Posterior cingulate gyrus (tissue), 11 donors: ENCODE results near the gene SEMA4A.
"Not testable (repeated sequence)": the region's sequence is repeated elsewhere in the genome, so short reads cannot be mapped to it uniquely, and the experiment has no call there.

Experiments
- DNase-seq, 10 donors: peaks; one replicate each; pipeline versions ENCODE4 v3.0.0 to v3.0.0-alpha.2; 2020 to 2021; ENCODE audit warnings: mixed read lengths in 3 of 10
- intact Hi-C: fragments of 100-400 bp; cut with DNase I; formaldehyde crosslinking; loops from one replicate; pipeline ENCODE4 v1.15.1; 2023

SEMA4A gene

DNA sequence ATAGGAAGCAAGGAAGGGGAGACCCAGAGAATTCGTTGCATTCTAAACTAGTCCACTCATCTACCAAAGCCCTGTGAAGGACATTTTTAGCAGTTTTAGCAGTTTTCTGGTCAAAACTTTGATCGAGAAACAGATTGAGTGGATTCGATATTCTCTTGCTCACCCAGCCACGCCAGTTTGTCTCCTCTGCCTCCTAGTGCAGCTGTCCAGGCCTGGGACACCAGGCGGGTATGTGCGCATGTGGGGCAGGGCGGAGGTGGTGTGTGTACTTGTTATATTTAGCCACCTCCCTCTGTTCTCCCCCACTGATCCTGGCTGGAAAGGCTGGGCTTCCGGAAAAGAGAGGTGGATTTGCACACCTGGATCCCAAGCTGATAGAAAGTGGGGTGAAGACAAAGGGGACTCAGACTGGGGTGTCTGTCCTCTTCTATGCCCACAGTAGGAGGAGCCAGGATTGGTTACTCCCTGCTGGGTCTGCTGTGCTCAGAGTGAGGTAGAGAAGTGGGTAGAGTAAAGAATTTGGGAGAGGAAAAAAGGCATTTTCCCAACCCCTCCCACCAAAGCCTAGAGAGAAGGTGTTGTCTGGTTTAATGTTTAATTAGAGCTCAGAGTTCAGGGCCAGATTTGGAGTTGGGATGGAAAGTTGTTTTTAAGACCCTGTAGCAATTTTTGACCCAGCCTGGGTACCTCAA, 35.1 kb upstream of the SEMA4A start:
- no peak for DNase-seq
- intact Hi-C loops: no loop called here

DNA sequence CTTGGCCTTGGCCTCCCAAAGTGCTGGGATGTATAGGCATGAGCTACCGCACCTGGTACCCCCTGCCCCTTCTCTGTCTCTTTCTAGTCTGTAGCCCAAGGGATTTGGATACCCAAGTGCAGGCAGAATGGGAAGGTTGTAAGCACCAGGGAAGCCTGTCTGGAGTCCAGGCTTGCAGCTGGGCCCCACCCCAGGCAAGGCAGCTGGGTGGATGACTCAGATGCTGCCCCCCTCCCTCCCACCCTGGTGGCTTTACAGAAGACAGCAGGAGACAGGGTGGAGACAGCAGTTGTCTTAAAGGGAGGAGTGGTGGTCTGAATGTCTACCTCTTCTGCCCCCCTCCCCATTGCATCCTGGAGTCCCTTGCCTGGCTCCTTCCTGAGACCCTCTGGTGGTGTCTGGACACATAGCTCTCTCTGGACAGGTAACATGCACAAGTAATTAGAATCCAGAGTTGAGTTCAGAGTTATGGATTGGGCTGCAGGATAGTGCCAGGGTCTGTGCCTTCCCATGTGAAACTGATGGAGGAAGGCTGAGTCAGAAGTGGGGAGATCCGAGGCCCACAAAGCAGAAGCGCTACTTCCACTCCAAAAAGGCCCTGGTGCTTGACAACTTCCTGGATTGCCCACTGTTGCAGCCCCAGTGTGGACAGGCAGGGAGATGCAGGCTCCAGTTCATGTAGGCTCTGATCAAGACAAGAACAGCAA, 33.7 kb upstream of the SEMA4A start:
- intact Hi-C loops: no loop called here
- peak in 2 of 10 donors; percentile 46 to 89 for DNase-seq

DNA sequence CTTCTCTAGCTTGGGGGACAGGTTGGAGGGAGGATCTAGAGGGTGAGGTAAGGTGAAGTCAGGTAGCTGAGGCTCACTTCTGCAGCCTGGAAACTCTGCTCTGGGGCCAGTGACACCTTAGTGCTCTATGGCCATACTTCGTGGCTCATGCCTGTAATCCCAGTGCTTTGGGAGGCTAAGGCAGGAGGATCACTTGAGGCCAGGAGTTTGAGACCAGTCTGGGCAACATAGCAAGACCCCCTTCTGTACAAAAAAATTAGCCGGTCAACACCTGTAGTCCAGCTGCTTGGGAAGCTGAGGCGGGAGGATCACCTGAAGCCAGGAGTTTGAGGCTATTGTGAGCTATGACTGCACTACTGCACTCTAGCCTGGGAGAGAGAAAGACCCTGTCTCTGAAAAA, 33.1 kb upstream of the SEMA4A start:
- no peak for DNase-seq
- intact Hi-C loops: no loop called here

DNA sequence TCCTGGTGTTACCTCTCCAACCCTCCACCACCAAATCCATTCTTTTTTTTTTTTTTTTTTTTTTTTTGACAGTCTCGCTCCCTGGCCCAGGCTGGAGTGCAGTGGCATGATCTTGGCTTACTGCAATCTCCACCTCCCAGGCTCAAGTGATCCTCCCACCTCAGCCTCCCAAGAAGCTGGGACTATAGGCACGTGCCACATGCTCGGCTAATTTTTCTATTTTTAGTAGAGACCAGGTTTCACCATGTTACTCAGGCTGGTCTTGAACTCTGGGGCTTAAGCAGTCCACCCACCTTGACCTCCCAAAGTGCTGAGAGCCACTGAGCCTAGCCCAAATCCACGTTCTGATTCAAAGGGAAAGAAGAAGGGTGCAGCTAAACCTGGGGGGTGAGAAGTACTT, 32.4 kb upstream of the SEMA4A start:
- DNase-seq: not testable (repeated sequence)

DNA sequence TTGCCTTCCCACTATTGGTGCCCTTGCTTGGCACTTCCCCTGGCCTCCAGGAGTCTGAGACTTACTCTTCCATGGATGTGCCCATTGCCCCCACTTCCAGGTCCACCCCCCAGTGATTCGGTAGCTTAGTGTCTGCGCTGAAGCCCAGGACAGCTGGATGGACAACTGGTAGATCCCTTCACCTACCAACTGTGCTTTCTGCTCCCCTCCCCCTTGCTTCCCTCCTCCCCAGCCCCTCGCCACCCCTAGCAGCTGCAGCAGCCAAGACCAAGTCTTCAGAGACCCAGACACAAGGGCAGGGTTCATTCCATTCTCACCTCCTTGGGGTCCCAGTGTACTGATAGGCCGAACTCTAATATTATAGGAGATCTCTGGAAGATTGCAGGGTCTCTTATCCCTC, 31.9 kb upstream of the SEMA4A start:
- intact Hi-C loops: no loop called here

More for the DNA sequence above, 32.4 kb upstream of the SEMA4A start:
- intact Hi-C loops: not testable (repeated sequence)

DNA sequence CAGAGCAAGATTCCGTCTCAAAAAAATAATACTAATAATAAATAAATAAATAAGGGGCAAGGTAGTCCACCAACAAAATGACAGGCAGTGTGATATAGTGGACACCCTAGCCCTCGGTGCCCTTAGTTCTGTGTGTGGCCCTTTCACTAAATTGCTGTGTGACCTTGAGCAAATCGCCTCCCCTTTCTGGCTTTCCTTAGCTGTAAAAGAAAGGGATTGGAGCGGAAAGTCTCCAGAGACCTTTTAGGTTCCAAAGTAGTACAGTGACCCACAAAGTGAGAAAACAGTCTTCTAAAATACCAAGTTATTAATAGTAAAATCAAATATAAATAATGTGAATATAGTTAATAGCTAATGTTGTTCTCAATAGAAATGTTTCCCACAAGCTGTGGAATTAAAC, 31.3 kb upstream of the SEMA4A start:
- intact Hi-C loops: no loop called here
- no peak for DNase-seq

More for the DNA sequence above, 31.9 kb upstream of the SEMA4A start:
- DNase-seq: no peak

DNA sequence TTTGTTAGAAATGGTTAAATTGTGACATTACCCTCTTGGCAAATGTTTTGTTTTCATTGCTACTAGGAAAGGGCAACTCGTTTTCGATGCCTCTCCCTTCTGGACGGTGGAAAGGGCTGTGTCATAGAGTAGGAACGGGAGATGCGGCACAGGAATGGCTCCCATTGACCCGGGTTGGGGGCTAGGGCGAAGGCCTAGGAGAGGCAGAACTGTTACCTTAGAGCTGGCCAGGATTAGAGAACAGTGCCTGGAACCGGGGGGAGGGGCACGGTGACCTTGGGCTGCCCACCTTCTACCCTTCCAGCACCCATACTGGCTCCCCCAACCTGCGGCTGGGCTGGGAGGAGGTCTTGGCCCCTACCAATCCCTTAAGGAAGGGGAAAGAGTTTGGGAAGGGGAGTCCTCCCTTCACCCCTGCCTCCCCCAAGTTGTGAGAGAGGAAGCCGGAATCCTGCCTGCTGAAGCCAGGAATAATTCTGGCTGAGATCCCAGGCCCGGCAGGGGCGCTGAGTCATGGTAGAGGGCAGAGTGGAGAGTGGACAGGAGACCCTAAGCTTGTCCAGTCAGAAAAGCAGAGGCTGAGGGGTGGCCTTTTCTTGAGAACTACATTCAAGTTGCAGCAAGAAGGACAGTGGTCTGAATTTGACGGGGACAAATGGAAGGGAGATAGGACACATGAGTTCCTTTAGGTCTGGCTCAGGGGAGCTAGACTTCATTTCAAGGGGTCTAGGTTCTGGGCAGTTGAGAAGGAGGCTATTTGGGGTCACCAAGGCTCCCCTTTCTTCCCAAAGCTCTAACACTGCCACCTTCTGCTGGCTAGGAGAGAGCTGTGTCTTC, 30.6 kb upstream of the SEMA4A start:
- DNase-seq: peak in 5 of 10 donors; percentile 63 to 90 (median 66)
- intact Hi-C loops: no loop called here

DNA sequence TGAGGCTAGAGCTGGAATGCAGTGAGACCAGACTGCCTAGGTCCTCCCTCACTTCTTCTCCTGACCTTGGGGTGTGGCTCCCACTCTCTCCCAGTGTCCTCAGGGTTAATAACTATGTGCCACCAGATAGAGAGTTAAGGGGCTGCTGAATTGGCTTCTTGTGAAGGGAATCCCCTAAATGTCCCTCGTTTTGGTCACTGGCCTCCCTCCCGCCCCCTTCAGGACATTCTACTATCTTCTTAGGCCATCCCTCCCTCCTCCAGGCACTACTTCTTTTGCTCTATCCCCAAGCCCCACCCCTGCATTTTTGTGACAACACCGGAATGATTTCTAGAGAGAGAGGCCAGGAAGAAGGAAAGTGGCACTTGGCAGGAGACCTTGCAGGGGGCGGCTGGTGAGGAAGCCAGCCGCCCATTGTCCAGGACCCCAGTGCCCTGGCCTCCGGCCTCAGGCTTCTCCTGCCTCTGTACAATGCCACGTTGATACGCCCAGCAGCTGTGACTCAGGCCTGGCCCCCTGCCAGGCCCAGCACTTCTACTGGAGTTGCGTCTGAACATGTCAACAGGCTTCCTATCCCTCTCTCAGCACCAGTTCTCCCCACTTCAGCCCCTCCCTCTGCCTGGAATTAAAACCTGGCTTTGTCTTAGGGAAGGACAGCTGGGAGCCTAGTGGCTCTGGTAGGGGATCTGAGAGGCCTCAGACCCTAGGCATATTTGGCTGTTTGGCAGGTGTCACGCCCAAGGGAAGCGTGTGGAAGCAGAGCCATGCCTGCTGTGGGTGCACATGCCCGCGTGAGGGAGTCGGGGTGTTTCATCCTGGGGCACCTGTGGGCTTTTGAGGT, 29.8 kb upstream of the SEMA4A start:
- DNase-seq: peak; percentile 81 to 99 (median 90)
- intact Hi-C loops: no loop called here

DNA sequence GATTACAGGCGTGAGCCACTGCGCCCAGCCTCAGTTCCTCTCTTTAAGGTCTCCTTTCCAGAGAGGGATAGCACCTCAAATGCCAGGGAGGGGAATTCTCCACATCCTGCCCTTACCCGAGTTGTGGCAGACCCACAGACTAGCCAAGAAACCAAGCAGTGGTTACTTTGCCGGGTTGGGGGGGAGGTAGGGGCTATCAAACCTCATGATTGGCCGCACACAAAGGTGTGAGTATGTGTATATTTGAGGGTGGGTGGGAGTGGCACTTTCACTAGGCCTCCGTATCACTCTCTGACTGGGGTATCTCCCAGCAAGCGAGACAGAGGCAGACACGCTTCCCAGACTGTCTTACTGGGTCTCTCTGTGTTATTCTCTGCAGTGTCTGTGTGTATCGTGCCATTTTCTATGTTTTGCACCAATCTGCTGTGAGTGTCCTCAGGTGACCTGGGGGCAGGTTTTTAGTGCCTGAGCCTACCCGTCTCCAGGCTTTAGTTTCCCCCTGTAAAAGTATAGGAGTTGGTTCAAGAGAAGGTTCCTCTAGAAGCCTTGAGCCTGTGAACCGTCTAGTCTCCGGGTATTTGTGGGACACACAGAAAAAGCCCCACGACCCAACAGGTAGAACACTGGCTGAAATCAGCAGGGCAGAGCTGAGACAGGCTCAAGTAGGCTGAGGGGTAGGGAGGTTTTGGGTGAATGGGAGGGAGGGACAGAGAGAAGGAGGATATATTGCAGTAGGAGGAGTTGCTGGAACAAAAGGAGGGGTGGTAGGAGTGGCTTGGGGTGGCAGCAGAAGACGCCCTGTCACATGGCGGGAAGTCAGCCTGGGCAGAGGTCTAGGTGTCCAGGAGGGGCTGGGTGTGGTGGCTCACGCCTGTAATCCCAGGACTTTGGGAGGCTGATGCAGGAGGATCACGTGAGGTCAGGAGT, 28.6 kb upstream of the SEMA4A start:
- intact Hi-C loops: no loop called here
- DNase-seq: no peak

DNA sequence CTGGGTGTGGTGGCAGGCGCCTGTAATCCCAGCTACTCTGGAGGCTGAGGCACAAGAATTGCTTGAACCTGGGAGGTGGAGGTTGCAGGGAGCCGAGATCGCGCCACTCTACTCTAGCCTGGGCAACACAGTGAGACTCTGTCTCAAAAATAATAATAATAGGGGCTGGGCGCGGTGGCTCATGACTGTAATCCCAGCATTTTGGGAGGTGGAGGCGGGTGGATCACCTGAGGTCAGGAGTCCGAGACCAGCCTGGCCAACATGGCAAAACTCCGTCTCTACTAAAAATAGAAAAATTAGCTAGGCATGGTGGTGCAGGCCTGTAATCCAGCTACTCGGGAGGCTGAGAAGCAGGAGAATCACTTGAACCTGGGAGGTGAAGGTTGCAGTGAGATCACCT, 27.8 kb upstream of the SEMA4A start:
- intact Hi-C loops, DNase-seq: not testable (repeated sequence)

DNA sequence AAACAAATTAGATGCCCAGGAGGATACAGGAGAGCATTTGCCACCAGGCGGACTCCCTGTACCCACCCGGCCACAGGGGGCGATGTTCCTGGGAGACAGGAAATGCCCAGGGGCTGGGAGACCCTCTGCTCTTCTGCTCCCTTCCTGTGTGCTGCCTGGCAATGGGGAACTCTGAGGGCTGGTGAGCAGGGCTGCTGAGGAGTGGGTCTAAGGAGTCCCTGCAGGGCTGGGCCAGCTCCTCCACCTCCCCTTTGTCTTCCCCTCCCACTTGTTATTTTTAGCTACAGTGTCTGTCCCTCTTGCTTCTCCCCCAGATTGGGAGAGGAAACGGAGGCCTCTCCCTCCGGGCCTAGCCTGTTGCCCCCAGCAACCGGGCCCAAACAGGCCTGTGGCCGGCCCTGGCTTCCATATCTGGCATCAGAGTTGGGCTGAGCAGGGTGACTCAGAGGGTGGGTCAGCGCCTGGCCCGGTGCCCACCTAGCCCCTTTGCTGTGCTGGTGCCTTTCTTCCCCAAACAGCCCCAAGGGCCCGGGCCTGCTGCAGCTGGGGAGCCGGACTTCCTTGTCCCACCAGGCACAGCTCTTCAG, 27.2 kb upstream of the SEMA4A start:
- intact Hi-C loops: no loop called here
- peak in 2 of 10 donors; percentile 50 to 88 for DNase-seq

DNA sequence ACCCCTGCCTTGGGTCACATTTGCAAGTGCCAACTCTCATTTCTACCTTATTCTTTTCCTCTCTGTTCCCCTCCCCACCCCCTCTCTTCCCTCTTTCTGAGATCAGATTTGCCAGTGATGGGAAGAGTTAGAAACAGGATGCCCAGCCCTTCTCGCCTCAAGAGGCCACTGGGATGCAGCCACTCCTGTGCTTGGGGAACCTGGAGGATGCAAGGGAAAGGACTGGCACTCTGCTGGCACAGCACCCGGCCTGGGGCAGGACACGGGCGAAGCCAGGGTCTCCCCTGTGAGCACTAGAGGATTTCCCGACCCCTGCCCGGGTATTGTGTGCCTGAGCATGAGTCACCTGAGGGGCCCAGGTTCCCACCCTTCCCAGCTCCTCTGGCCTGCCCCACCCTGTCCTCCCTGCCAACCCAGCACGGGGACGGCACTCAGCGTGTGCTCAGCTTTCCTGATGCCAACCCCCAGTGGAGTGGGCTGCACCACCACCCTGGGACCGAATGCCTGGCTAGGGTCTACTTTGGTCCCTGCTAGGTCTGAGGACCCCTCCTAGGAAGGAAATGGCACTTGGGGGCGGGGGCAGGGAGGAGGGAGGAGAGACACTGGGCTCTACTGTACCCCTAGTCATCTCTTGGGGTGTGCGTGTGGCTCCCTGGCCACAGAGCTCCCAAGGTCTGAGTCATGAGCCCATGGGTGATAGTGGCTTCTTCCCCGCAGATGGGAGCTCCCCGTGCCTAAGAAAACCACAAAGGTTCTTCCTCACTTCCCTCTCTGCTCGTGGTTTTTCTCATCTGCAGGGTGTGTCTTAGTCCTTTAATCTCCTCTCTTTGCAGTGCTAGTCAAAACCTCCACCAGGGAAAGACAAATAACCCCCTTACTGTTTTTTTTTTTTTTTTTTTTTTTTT, 26.5 kb upstream of the SEMA4A start:
- DNase-seq: no peak

DNA sequence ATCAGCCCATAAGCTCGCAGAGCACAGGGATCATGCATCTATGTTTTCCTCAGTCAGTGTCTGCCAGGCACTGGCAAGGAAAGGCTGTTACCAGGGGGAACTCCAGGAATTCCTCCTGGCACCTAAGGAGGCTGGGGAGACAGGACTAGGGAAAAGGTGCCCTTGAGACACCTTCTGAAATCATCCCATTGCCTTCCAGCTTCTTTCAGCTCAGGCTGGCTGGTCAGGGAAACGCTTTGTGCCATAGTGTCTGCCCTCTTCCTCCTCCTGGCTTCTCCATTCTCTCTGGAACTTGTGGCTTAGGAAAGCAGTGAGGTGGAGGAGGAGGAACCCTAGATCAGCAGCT, 25.1 kb upstream of the SEMA4A start:
- DNase-seq: no peak
- intact Hi-C loops: no loop called here

More for the DNA sequence above, 26.5 kb upstream of the SEMA4A start:
- intact Hi-C loops: no loop called here

DNA sequence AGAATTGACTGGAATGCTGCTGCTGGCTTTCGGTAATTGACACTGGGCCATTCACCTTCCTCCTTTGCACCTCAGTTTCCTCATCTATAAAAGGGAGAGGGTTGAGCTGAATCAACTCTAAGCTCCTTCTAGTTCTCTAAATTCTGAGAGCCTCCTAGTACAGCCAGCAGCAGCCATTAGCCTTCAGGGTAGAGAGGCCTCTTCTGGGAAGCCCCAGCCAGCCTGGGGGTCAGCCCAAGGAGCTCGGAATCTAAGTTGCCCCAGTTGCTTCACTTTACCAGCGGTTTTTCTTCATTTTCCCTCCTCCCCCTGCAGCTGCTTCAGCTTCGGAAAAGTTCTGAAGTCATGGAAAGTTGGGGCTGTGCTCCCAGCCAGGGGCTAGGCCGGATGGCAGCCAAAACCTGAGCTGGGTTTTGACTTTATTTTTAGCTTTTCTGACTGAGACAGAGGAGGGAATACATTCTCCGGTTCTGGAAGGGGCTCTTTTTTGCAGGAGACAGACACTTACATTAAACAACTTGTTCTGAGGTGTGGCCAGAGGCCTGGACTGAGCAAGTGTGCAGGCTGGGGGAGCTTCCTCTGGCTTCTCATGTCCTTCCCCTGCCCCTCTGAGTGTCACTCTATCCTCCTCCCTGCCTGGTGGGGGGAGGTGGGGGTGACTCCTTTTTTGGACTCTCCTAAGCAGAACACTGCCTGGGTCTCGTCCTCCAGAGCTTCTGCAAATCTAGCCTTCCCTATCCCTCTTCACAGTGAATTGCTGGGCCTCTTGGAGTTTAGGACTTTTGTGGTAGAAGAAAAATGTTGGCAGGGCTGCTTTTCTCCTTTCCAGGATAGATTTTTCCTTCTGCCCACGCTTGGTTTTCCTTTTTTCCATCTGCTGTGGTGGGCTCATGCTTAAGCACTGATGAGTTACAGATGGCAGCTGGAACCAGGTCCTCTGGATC, 24.5 kb upstream of the SEMA4A start:
- DNase-seq: no peak
- intact Hi-C loops: no loop called here

DNA sequence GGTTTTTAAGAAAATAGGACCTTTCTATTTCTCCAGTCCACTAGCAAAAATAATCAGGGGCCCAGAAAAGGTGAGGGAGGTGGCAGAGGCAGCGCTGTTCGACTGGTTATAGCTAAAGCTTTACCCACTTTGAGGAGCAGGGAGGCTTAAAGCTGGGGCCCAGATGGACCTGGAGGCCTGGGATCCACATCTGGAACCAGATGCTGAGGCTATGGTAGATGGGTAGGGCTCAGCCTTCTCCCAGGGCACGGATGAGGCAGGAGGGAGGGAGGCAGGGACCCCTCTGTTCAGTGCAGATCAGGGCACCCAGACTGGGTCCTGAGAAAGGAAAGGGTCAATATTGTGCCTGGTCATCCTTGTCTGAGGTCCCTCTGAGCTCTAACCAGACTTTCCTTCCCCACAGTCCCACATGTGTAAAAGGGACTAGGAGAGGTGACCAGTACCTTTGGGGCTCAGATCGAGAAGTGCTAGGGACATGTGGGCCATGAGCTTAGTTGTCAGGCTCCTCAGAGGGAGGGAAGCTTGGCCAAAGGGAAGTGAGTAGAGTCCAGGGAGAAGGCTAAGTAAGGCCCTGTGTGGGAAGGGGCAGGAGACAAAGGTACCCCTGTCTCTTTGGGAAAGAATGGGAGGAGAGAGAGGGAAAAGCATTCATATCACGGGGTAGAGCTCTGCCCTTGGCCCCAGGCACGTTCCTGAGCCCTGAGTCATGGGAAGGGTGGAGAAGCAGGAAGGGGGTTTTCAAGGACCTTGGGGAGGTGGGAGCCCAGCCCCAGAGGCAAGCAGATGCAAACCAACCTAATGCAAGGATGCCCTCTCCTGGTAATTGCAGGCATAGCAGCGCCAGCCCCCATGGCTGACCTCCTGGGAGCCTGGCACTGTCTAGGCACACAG, 23.5 kb upstream of the SEMA4A start:
- DNase-seq: peak in 9 of 10 donors; percentile 58 to 95 (median 81)
- intact Hi-C loops: loop anchor here (1.0 kb wide), 1 partner anchor 34 kb away; no protein-coding TSS in a partner anchor

DNA sequence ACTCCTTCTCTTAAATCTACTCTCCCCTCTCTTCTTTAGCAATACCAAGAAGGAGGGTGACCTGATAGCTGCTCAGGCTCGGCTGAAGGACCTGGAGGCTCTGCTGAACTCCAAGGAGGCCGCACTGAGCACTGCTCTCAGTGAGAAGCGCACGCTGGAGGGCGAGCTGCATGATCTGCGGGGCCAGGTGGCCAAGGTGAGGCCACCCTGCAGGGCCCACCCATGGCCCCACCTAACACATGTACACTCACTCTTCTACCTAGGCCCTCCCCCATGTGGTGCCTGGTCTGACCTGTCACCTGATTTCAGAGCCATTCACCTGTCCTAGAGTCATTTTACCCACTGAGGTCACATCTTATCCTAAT, 22.8 kb upstream of the SEMA4A start:
- no peak for DNase-seq

More for the DNA sequence above, 22.8 kb upstream of the SEMA4A start:
- intact Hi-C loops: loop anchor here (1.0 kb wide), 1 partner anchor 34 kb away; no protein-coding TSS in a partner anchor
